HG02884 (cell line): ENCODE results near the gene NANOG.
"Not testable (repeated sequence)": the region's sequence is repeated elsewhere in the genome, so short reads cannot be mapped to it uniquely, and the experiment has no call there.

Source experiments
- ATAC-seq: cut with Tn5 transposase; IDR thresholded peaks from one replicate; pipeline ENCODE4 v1.9.1; 2021; ENCODE audit warnings: mild to moderate bottlenecking, moderate library complexity; ENCODE audit not compliant: unreplicated experiment

The NANOG gene

GRCh38 chr12:7788884-7789528 is at the start of gene NANOG:
TSS of gene NANOG (plus strand) at chr12:7789402. CDS start at chr12:7789615, 213 bp downstream.
- not testable (repeated sequence) for ATAC-seq

- no peak for ATAC-seq
Measured at GRCh38 chr12:7747246-7747645, 42.0 kb upstream of the NANOG start, which contains the start of gene CLEC4C. TSS of gene CLEC4C (minus strand) at chr12:7747375. CDS start at chr12:7747348, 27 bp downstream.

DNA sequence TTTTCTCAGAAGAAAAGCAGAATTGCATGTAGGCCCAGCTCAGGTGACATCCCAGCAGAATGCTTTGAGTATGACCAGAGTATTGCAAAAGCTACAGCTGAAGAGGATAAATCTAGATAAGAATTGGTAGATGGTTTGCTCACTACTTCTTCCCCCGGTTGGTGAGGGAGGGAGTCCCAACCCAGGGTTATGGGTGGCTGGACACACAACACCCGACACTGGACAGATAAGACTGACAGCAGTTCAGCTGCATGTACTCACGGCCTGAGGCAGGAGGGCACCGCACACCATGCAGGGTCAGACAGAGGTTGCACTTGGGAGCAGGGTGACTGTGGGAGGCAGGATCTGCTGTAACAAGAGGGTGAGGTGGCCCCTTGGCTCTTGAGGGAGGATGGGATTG is 40.4 kb upstream of the NANOG start:
- no peak for ATAC-seq

- no peak for ATAC-seq
Measured at GRCh38 chr12:7749442-7749841, 39.8 kb upstream of the NANOG start.

DNA sequence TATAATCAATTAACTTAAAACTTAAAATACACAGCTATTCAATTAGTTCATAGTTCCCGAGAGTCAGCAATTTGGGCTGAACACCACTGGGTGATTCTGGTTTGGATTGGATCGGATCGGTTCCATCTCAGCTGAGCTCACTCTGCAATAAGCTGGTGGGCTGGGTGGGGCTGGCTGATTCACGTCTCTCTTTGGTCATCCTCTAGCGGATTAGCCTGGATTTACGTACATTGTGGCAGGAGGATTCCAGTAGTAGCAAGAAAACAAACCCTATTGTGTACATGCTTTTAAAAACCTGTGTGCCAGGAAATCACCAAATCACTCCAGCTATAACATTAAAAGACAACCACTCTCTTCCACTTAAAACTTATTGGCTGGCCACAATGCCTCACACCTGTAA is 38.9 kb upstream of the NANOG start:
- ATAC-seq, result no peak

- no peak for ATAC-seq
Measured at GRCh38 chr12:7751394-7751793, 37.8 kb upstream of the NANOG start.

DNA sequence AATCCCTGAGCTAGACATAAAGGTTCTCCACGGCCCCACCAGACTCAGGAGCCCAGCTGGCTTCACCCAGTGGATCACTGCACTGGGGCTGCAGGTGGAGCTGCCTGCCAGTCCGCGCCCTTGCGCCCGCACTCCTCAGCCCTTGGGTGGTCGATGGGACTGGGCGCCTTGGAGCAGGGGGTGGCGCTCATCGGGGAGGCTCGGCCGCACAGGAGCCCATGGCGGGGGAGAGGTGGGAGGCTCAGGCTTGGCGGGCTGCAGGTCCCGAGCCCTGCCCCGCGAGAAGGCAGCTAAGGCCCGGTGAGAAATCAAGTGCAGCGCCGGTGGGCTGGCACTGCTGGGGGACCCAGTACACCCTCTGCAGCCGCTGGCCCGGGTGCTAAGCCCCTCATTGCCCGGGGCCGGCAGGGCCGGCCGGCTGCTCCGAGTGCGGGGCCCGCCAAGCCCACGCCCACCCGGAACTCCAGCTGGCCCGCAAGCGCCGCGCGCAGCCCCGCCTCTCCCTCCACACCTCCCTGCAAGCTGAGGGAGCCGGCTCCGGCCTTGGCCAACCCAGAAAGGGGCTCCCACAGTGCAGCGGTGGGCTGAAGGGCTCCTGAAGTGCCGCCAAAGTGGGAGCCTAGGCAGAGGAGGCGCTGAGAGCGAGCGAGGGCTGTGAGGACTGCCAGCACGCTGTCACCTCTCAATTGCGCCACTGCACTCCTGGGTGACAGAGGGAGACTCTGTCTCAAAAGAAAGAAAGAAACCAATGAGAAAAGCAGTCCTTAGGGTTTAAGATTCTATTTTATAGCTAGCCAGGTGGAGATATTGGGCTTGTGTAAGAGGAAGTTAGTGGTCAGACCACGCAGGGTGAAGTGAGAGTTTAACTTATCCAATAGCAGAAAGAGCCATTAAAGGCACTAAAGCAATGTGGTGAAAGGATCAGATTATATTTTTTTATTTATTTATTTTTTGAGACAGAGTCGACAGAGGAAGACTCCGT is 37.0 kb upstream of the NANOG start:
- ATAC-seq, result not testable (repeated sequence)

DNA sequence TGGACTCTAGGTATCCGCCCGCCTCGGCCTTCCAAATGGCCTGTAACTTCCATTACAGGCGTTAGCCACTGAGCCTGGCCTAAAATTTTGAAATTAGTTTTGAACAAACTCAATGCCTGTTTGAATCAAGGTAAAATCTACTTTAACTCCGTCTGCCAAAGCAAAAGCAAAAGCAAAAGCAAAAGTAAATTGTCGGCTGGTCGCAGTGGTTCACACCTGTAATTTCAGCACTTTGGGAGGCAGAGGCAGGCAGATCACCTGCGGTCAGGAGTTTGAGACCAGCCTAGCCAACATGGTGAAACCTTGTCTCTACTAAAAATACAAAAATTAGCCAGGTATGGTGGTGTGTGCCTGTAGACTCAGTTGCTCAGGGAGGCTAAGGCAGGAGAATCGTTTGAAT is 33.5 kb upstream of the NANOG start:
- ATAC-seq, result not testable (repeated sequence)

- ATAC-seq, result no peak
Measured at GRCh38 chr12:7756993-7757392, 32.2 kb upstream of the NANOG start.

- no peak for ATAC-seq
Measured at GRCh38 chr12:7758766-7759140, 30.4 kb upstream of the NANOG start.

DNA sequence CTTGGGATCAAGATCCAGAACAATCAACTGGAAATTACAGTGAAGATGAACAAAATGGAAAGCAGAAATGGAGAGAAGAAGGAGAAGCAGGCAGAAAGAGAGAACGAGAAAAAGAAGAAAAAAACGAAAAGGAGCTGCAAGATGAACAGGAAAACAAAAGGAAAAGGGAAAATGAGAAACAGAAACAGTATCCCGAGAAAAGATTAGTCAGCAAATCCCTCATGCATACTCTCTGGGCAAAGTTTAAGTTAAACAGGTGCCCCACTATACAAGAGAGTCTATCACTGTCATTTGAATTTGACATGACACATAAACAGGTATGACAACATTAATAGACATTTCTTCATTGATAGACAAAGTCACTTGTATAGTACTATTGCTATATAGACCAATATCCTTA is 19.2 kb upstream of the NANOG start:
- ATAC-seq, result no peak

- no peak for ATAC-seq
Measured at GRCh38 chr12:7781274-7781673, 7.9 kb upstream of the NANOG start.

GRCh38 chr12:7782055-7782454 is 7.1 kb upstream of the NANOG start:
- no peak for ATAC-seq

DNA sequence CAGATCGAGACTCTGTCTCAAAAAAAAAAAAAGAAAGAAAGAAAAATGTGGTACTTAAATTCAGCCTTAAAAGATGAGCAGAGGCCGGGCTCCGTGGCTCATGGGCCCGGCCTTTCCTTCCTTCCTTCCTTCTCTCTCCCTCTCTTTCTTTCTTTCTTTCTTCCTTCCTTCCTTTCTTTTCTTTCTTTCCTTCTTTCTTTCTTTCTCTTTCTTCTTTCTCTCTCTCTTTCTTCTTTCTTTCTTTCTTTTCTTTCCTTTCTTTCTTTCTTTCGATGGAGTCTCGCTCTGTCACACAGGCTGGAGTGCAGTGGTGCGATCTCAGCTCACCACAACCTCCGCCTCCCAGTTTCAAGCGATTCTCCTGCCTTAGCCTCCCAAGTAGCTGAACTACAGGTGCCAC is 5.8 kb upstream of the NANOG start:
- not testable (repeated sequence) for ATAC-seq

DNA sequence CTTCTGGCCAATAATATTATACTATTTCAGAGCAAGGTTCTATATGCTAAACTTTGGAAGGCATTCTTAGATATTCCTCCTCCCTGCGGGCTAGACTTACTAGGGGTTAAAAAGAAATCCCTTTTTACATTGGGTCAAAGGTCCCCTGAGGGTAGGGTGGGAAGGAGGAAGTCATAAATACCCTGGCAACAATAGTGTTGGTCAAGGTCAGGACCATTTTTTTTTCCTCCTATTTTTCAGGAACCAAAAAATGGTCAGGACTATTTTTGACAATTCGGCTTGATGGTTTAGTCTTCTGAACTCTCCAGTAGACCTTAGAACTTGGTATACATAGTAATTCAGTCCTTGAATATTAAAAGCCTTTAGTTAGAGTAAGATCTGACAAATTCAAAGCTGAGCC is 4.5 kb upstream of the NANOG start:
- ATAC-seq, result no peak

GRCh38 chr12:7787574-7788293 is 1.5 kb upstream of the NANOG start:
- ATAC-seq, result no peak

- ATAC-seq, result no peak
Measured at GRCh38 chr12:7788294-7788660, 925 bp upstream of the NANOG start.

GRCh38 chr12:7793211-7793610 is 4.0 kb downstream of the NANOG start:
- no peak for ATAC-seq

DNA sequence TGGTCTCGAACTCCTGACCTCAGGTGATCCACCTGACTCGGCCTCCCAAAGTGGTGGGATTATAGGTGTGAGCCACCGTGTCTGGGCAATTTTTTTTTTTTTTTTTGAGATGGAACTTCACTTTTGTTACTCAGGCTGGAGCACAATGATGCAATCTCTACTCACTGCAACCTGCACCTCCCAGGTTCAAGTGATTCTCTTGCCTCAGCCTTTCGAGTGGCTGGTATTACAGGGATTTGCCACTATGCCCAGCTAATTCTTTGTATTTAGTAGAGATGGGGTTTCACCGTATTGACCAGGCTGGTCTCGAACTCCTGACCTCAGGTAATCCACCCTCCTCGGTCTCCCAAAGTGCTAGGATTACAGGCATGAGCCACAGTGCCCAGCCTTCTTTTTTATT is 8.1 kb downstream of the NANOG start:
- ATAC-seq, result not testable (repeated sequence)

DNA sequence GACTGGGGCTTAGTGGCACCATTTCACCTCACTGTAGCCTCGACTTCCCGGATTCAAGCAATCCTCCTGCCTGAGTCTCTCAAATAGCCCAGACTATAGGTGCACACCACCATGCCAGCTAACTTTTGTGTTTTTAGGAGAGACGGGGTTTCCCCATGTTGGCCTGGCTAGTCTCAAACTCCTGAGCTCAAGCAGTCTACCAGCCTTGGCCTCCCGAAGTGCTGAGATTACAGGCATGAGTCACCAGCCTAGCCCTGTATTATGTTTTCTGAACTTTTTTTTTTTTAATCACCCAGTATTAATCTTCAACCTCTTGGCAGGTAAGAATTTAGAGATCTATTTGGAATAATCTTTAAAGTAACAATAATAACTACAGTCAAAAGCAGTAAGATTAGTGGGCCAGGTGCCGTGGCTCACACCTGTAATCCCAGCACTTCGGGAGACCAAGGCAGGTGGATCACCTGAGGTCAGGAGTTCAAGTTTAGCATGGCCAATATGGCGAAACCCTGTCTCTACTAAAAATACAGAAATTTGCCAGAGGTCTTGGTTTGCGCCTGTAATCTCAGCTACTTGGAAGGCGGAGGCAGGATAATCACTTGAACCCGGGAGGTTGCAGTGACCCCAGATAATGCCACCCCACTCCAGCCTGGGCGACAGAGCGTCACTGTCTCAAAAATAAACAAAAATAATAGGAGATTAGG is 8.6 kb downstream of the NANOG start:
- no peak for ATAC-seq
